MM.1S (cell line): ENCODE results near the gene STK17A.

Source experiments
- DNase-seq: peaks from one replicate; pipeline ENCODE4 v3.0.0-alpha.2; 2015
- H2AFZ ChIP-seq: fragments of 300-600 bp; sonication (generic); 2 replicates; pipeline ENCODE4 v1.6.0; 2016; ENCODE audit warnings: antibody characterized with exemption, low read length
- H3F3A ChIP-seq: fragments of 300-600 bp; sonication (generic); 2 replicates; pipeline ENCODE4 v1.6.1; 2016; ENCODE audit warnings: mild to moderate bottlenecking, antibody characterized with exemption, low read length, moderate library complexity, mixed read lengths; ENCODE audit not compliant: insufficient read depth
- H3K27ac ChIP-seq: fragments of 300-600 bp; sonication (generic); 2 replicates; pipeline ENCODE4 v1.5.1; 2016; ENCODE audit warnings: mild to moderate bottlenecking, low read length
- H3K27me3 ChIP-seq: fragments of 300-600 bp; sonication (generic); replicated peaks from 2 replicates; pipeline ENCODE4 v1.6.0; 2016; ENCODE audit warnings: low read length; ENCODE audit not compliant: insufficient read depth
- H3K36me3 ChIP-seq: fragments of 300-600 bp; sonication (generic); replicated peaks from 2 replicates; pipeline ENCODE4 v1.6.1; 2016; ENCODE audit warnings: mild to moderate bottlenecking, low read length, mixed read lengths; ENCODE audit not compliant: insufficient read depth
- H3K4me1 ChIP-seq: fragments of 300-600 bp; sonication (generic); 2 replicates; pipeline ENCODE4 v1.6.1; 2016; ENCODE audit warnings: low read length, mixed read lengths
- H3K4me2 ChIP-seq: fragments of 300-600 bp; sonication (generic); 2 replicates; pipeline ENCODE4 v1.6.0; 2016; ENCODE audit warnings: low read depth, low read length
- H3K4me3 ChIP-seq: fragments of 300-600 bp; sonication (generic); 2 replicates; pipeline ENCODE4 v1.5.1; 2016; ENCODE audit warnings: low read length, mixed read lengths
- H3K79me2 ChIP-seq: fragments of 300-600 bp; sonication (generic); 2 replicates; pipeline ENCODE4 v1.6.1; 2016; ENCODE audit warnings: mixed run types, low read length, mixed read lengths
- H3K9ac ChIP-seq: fragments of 300-600 bp; sonication (generic); 2 replicates; pipeline ENCODE4 v1.6.1; 2016; ENCODE audit warnings: low read length, mixed read lengths
- H3K9me2 ChIP-seq: fragments of 300-600 bp; sonication (generic); replicated peaks from 2 replicates; pipeline ENCODE4 v1.6.1; 2016; ENCODE audit warnings: mild to moderate bottlenecking, low read length, mixed read lengths; ENCODE audit not compliant: insufficient read depth
- H3K9me3 ChIP-seq: fragments of 300-600 bp; sonication (generic); replicated peaks from 2 replicates; pipeline ENCODE4 v1.6.1; 2016; ENCODE audit warnings: mild to moderate bottlenecking, low read length, mixed read lengths; ENCODE audit not compliant: insufficient read depth
- H4K20me1 ChIP-seq: fragments of 300-600 bp; sonication (generic); 2 replicates; pipeline ENCODE4 v1.6.1; 2016; ENCODE audit warnings: mild to moderate bottlenecking, low read length, moderate library complexity, mixed read lengths; ENCODE audit not compliant: insufficient read depth
- CTCF ChIP-seq: fragments of 300-600 bp; sonication (generic); IDR thresholded peaks from 2 replicates; pipeline ENCODE4 v1.5.1; 2016; ENCODE audit warnings: antibody characterized with exemption, low read length, mixed read lengths
- EZH2 ChIP-seq: fragments of 300-600 bp; sonication (generic); optimal IDR thresholded peaks from 2 replicates; pipeline ENCODE3; 2017; ENCODE audit warnings: low read depth, mild to moderate bottlenecking, antibody characterized with exemption, low read length, mixed read lengths
- EZH2phosphoT487 ChIP-seq: fragments of 300-600 bp; sonication (generic); IDR thresholded peaks from 2 replicates; pipeline ENCODE4 v1.6.1; 2018; ENCODE audit warnings: antibody characterized with exemption, low read length

Gene STK17A

DNA sequence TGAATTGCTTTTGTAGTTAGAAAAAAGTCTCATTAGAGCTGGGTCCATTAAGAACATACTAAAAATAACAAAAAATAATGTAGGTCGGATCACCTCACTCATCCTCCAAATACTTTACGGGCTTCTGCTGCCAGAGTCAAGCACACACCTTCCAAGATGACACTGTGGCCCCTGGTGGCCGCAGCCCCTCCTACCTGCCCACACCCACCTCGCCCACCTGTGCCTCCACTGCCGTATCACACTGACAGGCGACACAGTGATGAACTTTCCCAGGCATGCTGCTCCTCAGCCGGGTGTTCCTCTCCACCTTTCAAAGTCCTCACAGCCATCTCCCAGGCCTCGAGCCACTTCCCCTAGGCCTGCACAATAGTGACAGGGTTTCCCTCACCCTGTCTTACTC is 60.9 kb downstream of the STK17A start:
- H3K9me3 ChIP-seq, result no peaks in the 10 kb centered on the region
- H3K4me1 ChIP-seq, result peaks cover 35% of the 10 kb centered on the region
- no peak overlapping the region for H2AFZ ChIP-seq
- no peaks in the 10 kb centered on the region for H4K20me1 ChIP-seq
- H3F3A ChIP-seq, result peaks cover 34% of the 10 kb centered on the region
- no peak overlapping the region for H3K4me3 ChIP-seq
- no peak overlapping the region for H3K9ac ChIP-seq
- no peaks in the 10 kb centered on the region for H3K9me2 ChIP-seq
- no peak for DNase-seq
- H3K27me3 ChIP-seq, result no peaks in the 10 kb centered on the region
- TF ChIP-seq EZH2, result no peak
- no peak for TF ChIP-seq EZH2phosphoT487
- TF ChIP-seq CTCF, result no peak
- H3K4me2 ChIP-seq, result no peak overlapping the region
- peaks cover 44% of the 10 kb centered on the region for H3K79me2 ChIP-seq
- no peaks in the 10 kb centered on the region; the same call in 1 of the 2 replicates for H3K36me3 ChIP-seq
- H3K27ac ChIP-seq, result no peak overlapping the region

DNA sequence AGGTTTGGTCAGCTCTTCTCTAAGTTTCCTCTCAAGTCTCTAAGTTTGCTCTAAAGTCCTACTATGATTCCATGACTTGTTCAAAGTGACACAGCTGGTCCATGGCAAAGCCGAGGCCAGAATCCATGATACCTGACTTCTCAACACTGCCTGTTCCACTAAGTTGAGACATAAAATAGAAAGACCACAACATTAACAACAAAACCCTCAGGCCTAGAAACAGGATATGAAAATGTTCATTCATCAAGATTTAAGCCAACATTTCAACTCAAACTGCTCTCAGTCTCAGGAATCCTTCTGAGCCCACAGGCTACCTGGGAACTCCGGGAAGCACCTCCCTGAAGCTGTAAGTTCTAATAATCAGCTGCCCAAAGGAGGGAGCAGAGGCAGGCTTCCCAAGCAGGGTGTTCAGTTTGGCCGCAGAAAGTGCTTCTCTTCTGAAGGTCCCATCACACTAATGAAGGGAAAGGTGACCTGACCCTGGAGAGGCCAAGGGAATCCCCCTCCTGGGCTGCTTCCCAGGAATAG is 62.9 kb downstream of the STK17A start:
- Histone ChIP-seq H3K79me2 (peaks cover 41% of the 10 kb centered on the region), H3K27me3 (no peaks in the 10 kb centered on the region), H3K4me3 (no peak overlapping the region), H3K4me2 (peak overlapping the region; percentile 92), H3K4me1 (peaks cover 51% of the 10 kb centered on the region), H3K9me2 (no peaks in the 10 kb centered on the region), H4K20me1 (peaks cover 6% of the 10 kb centered on the region; the same call in 1 of the 2 replicates), H3K27ac (no peak overlapping the region), H2AFZ (no peak overlapping the region), H3K9me3 (no peaks in the 10 kb centered on the region), H3K9ac (no peak overlapping the region), H3F3A (peaks cover 52% of the 10 kb centered on the region), H3K36me3 (no peaks in the 10 kb centered on the region; the same call in 1 of the 2 replicates)
- no peak for DNase-seq
- TF ChIP-seq CTCF (no peak), EZH2phosphoT487 (no peak), EZH2 (no peak)

DNA sequence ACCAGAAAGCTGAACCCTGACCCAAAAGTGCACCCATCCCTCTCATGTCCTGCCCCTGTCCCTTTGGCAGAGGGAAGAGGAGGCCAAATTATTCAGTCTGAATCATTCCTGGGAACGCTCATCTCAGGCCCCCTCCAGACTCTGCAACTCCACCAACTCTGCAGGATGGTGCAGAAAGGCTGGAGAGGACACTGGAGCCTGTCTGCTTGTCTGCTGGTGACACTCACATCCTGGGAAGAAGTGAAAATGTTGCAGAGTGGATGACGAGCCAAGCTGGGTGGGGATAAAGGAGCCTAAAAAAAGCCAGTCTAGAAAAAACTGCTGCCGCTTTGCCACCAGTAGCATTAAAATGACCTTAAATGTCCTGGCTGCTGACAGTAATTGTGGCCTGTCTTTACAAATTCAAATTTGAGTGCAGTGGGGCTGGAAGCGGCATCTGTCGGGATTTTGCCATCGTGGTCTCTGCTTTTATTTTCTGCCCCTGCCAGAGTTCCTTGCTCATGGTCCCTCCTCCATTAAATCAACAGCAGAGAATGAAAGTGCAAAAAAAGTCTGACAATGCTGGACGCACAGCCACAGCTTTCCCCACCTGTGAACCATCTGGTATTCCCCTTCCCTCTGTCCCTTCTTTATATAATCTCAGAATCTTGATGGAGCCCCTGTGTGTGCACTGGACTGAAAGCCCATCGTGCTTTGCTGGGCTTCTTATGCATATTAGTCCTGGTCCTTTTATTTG is 63.9 kb downstream of the STK17A start:
- Histone ChIP-seq H3K4me1 (peaks cover 61% of the 10 kb centered on the region), H3K9me3 (no peaks in the 10 kb centered on the region), H3K4me3 (peak overlapping the region; percentile 24; the same call in 1 of the 2 replicates), H3K4me2 (peak overlapping the region; percentile 92), H2AFZ (no peak overlapping the region), H4K20me1 (peaks cover 6% of the 10 kb centered on the region; the same call in 1 of the 2 replicates), H3K27ac (peak overlapping the region; percentile 82; the same call in 1 of the 2 replicates), H3K79me2 (peaks cover 48% of the 10 kb centered on the region), H3K27me3 (no peaks in the 10 kb centered on the region), H3F3A (peaks cover 58% of the 10 kb centered on the region), H3K9me2 (no peaks in the 10 kb centered on the region), H3K9ac (no peak overlapping the region), H3K36me3 (no peaks in the 10 kb centered on the region; the same call in 1 of the 2 replicates)
- peak; percentile 55 for DNase-seq
- TF ChIP-seq CTCF (no peak), EZH2phosphoT487 (no peak), EZH2 (no peak)
